Kidney (tissue), 14 donors: ENCODE measurements around the gene MRPL16. TPM values are rescaled to one million over a fixed set of nuclear protein-coding genes. Genes with fewer than 3 reads are reported as not detected.
"Not testable (repeated sequence)": the region's sequence is repeated elsewhere in the genome, so short reads cannot be mapped to it uniquely, and the experiment has no call there.

Source experiments
- DNase-seq, 5 donors: peaks; one replicate each; pipeline ENCODE4 v3.0.0-alpha.2; 2013 to 2020
- FAIRE-seq: peaks from 2 replicates; lab custom pipeline; 2012; peaks lifted over from hg19 to GRCh38; lab: Jason Lieb, UNC
- H3K27ac ChIP-seq, 2 donors: one replicate each; pipeline ENCODE4 v1.7.0; 2013; ENCODE audit warnings: low read depth in 2 of 2, low read length in 2 of 2, inconsistent platforms in 1 of 2
- H3K27me3 ChIP-seq: one replicate; pipeline ENCODE4 v1.7.1; 2013; ENCODE audit warnings: low read length, inconsistent platforms; ENCODE audit not compliant: control insufficient read depth, insufficient read depth
- H3K36me3 ChIP-seq, 3 donors: one replicate each; pipeline versions ENCODE4 v1.7.0 to v1.7.1; 2013; ENCODE audit warnings: low read length in 3 of 3, control low read depth in 1 of 3, inconsistent platforms in 1 of 3; ENCODE audit not compliant: insufficient read depth in 3 of 3, control insufficient read depth in 2 of 3
- H3K4me1 ChIP-seq, 3 donors: one replicate each; pipeline versions ENCODE4 v1.7.0 to v1.7.1; 2013; ENCODE audit warnings: low read length in 3 of 3, inconsistent platforms in 1 of 3, low read depth in 1 of 3; ENCODE audit not compliant: control insufficient read depth in 2 of 3, insufficient read depth in 2 of 3
- H3K4me3 ChIP-seq, 3 donors: one replicate each; pipeline versions ENCODE4 v1.7.0 to v1.8.1; 2013; ENCODE audit warnings: low read length in 3 of 3, control low read depth in 1 of 3, inconsistent platforms in 1 of 3
- H3K9ac ChIP-seq, 3 donors: one replicate each; pipeline versions ENCODE4 v1.7.0 to v1.7.1; 2013; ENCODE audit warnings: low read length in 3 of 3, control low read depth in 1 of 3, inconsistent platforms in 1 of 3
- H3K9me3 ChIP-seq, 3 donors: one replicate each; pipeline versions ENCODE4 v1.7.0 to v1.7.1; 2013; ENCODE audit warnings: low read length in 3 of 3, control low read depth in 1 of 3, inconsistent platforms in 1 of 3; ENCODE audit not compliant: control insufficient read depth in 2 of 3, insufficient read depth in 1 of 3
- intact Hi-C: fragments of 100-400 bp; cut with DNase I; formaldehyde crosslinking; loops from one replicate; pipeline ENCODE4 v1.11.1; 2022
- polyA plus RNA-seq: library from polyadenylated mRNA; stranded (reverse); fragments of 350-450 nt; fragmentation: Illumina TruSeq; extraction: RNeasy Lipid Tissue Mini Kit (QIAGEN cat#74804); gene quantifications from one replicate; pipeline ENCODE4 v1.2.3, GENCODE V29; 2014; ENCODE audit warnings: low read depth, low replicate concordance; ENCODE audit not compliant: insufficient read depth
- total RNA-seq: library from RNA; stranded (reverse); fragmentation: NEBNext Ultra II Directional; extraction: Animal tissue kit (Norgen Biotek cat#: 25700); gene quantifications from one replicate; pipeline ENCODE4 v1.2.1, GENCODE V29; 2021
- TF ChIP-seq, protein P1 (sequence below): IDR thresholded peaks from 3 replicates; pipeline ENCODE4 v1.5.1; 2012; ENCODE audit warnings: mild to moderate bottlenecking, moderate library complexity, borderline replicate concordance; ENCODE audit not compliant: insufficient read depth; ENCODE audit errors: extremely low read depth
- donor health status: control.
- donor health status: control.
- donor health status: control.
- donor health status: control.
- donor health status: control.
- donor health status: DM: yes; HTN: yes; CAD: no.
- donor health status: Normal renal cell carcinoma (clear cell type).

Gene MRPL16
- total and polyA plus RNA-seq, 2 donors from 2014 or later = 38.0 to 109 TPM

DNA sequence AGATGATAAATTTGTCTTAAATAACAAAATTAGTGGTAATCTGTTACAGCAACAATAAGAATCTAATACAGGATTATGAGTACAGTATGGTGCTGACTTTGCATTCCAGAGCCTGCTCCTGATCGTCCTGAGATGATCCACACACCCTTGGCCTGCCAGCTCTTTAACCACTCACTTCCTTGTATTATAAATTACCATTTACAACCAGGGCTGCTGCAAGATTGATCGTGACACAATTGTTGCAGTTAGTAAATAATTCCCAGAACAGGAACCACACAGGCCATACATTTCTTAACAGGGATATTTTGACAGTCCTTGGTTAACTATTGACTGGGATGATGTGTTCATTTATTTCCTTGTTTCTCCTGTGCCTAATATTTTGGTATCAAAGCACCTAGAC is 38.6 kb upstream of the MRPL16 start:
- intact Hi-C loops = no loop called here
- no peaks in the 10 kb centered on the region for H3K9me3 ChIP-seq
- H3K4me1 ChIP-seq = peaks cover 0 to 2% (median 0%) of the 10 kb centered on the region in 3 donors
- no peak overlapping the region for H3K9ac ChIP-seq
- no peak overlapping the region for H3K27ac ChIP-seq
- no peak overlapping the region for H3K4me3 ChIP-seq
- DNase-seq (peak in 2 of 5 donors; percentile 29 to 40), FAIRE-seq (no peak)
- H3K36me3 ChIP-seq = no peaks in the 10 kb centered on the region
- no peaks in the 10 kb centered on the region for H3K27me3 ChIP-seq
- TF ChIP-seq, protein P1, sequence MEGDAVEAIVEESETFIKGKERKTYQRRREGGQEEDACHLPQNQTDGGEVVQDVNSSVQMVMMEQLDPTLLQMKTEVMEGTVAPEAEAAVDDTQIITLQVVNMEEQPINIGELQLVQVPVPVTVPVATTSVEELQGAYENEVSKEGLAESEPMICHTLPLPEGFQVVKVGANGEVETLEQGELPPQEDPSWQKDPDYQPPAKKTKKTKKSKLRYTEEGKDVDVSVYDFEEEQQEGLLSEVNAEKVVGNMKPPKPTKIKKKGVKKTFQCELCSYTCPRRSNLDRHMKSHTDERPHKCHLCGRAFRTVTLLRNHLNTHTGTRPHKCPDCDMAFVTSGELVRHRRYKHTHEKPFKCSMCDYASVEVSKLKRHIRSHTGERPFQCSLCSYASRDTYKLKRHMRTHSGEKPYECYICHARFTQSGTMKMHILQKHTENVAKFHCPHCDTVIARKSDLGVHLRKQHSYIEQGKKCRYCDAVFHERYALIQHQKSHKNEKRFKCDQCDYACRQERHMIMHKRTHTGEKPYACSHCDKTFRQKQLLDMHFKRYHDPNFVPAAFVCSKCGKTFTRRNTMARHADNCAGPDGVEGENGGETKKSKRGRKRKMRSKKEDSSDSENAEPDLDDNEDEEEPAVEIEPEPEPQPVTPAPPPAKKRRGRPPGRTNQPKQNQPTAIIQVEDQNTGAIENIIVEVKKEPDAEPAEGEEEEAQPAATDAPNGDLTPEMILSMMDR = no peak

- intact Hi-C loops, H3K27ac ChIP-seq: not testable (repeated sequence)
These were observed 37.9 kb upstream of the MRPL16 start for GRCh38 chr11:59848439-59848838.

DNA sequence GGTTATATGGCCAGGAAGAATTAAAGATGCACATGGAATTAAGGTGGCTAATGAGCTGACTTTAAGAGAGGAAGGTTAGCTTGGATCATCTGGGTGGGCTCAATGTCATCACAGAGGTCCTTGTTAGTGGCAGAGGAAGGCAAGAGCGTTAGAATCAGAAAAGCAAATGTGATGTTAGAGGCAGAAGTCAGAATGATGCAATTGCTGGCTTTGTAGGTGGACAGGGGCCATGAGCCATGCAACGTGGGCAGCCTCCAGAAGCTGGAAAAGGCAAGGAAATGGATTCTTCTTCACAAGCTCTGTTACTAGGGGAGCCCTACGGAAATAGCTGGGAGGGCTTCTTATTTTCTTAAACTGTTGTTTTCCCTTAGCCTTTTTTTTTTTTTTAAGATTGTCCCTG is 37.0 kb upstream of the MRPL16 start:
- FAIRE-seq = no peak
- no peaks in the 10 kb centered on the region for H3K36me3 ChIP-seq
- peaks cover 0 to 2% (median 0%) of the 10 kb centered on the region in 3 donors for H3K4me1 ChIP-seq
- intact Hi-C loops = no loop called here
- no peak overlapping the region for H3K4me3 ChIP-seq
- no peaks in the 10 kb centered on the region for H3K9me3 ChIP-seq
- no peak overlapping the region for H3K9ac ChIP-seq
- no peak for DNase-seq
- TF ChIP-seq, protein P1 = no peak
- H3K27ac ChIP-seq = no peak overlapping the region
- no peaks in the 10 kb centered on the region for H3K27me3 ChIP-seq

More at GRCh38 chr11:59848439-59848838, 37.9 kb upstream of the MRPL16 start:
- H3K9me3 ChIP-seq, DNase-seq, H3K36me3 ChIP-seq, FAIRE-seq, H3K27me3 ChIP-seq, H3K4me3 ChIP-seq, H3K9ac ChIP-seq, H3K4me1 ChIP-seq: not testable (repeated sequence)

DNA sequence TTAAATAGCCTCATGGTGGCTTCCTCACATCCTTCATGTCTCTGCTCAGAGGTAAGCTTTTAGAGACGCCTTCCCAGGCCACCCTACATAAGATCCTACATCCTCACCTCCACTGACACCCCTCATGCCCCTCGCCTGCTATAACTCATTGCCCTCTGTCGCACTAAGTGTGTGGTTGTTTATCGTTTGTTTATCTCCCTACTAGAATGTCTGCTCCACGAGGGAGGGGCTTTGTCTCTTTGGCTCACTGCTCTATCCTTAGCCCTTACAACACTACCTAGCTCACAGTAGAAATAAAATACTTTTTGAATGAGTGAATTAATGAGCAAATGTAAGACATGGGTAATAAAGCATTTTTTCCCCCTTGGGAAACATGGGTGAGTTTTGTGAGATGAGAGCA is 36.0 kb upstream of the MRPL16 start:
- intact Hi-C loops = no loop called here
- H3K27ac ChIP-seq = no peak overlapping the region
- DNase-seq = no peak
- peaks cover 0 to 2% (median 0%) of the 10 kb centered on the region in 3 donors for H3K4me1 ChIP-seq
- no peak for FAIRE-seq
- H3K9ac ChIP-seq = no peak overlapping the region
- TF ChIP-seq, protein P1 = no peak
- H3K36me3 ChIP-seq = no peaks in the 10 kb centered on the region
- no peak overlapping the region for H3K4me3 ChIP-seq
- H3K9me3 ChIP-seq = no peaks in the 10 kb centered on the region
- H3K27me3 ChIP-seq = no peaks in the 10 kb centered on the region
